Adrenal gland (tissue), 12 donors: ENCODE data around the gene GRHL3. TPM values are rescaled to one million over a fixed set of nuclear protein-coding genes. Genes with fewer than 3 reads are reported as not detected.

Experiments used
- DNase-seq, 7 donors: peaks; one replicate each; pipeline ENCODE4 v3.0.0-alpha.2; 2019 to 2020
- H3K27ac ChIP-seq, 5 donors: fragments of 200-600 bp; sonication (generic) in 4 of 5; 1 replicate in 3 of 5; 2 replicates in 2 of 5; pipeline versions ENCODE4 v1.5.1 to v1.8.0; 2016 to 2020; ENCODE audit warnings: mild to moderate bottlenecking in 1 of 5
- H3K27me3 ChIP-seq: fragments of 200-600 bp; 2 replicates; pipeline ENCODE4 v1.8.0; 2021
- H3K36me3 ChIP-seq, 2 donors: fragments of 200-600 bp; replicated peaks in 1 of 2; 1 replicate in 1 of 2; 2 replicates in 1 of 2; pipeline versions ENCODE4 v1.5.1 to v1.8.0; 2018 to 2022
- H3K4me1 ChIP-seq, 2 donors: fragments of 200-600 bp; replicated peaks in 1 of 2; 1 replicate in 1 of 2; 2 replicates in 1 of 2; pipeline versions ENCODE4 v1.5.1 to v1.8.0; 2018 to 2021
- H3K4me3 ChIP-seq, 4 donors: fragments of 200-600 bp; sonication (generic) in 3 of 4; one replicate each; pipeline ENCODE4 v1.5.1; 2016 to 2018
- H3K9me3 ChIP-seq, 3 donors: fragments of 200-600 bp; sonication (generic) in 1 of 3; replicated peaks in 1 of 3; 1 replicate in 2 of 3; 2 replicates in 1 of 3; pipeline versions ENCODE4 v1.5.1 to v1.8.0; 2016 to 2021
- POLR2A ChIP-seq, 2 donors: fragments of 450-650 bp; IDR thresholded peaks; one replicate each; pipeline ENCODE4 v1.6.1; 2017; ENCODE audit warnings: antibody characterized with exemption in 2 of 2, mild to moderate bottlenecking in 2 of 2, moderate library complexity in 1 of 2
- WGBS, 4 donors: extraction: QIAGEN DNeasy Blood & Tissue Kit in 2 of 4; methylation state at CpG; one replicate each; pipeline versions ENCODE4 v1.1.5 to v1.1.7; 2013 to 2017; 5-methylcytosine and 5-hydroxymethylcytosine counted together
- intact Hi-C, 2 donors: fragments of 100-400 bp; cut with DNase I; formaldehyde crosslinking; loops; one replicate each; pipeline versions ENCODE4 v1.14.1 to v1.15.0; 2022 to 2023
- polyA plus RNA-seq, 3 donors: library from polyadenylated mRNA; stranded (reverse); fragments of 200-250 nt in 2 of 3; fragments of 350-450 nt in 1 of 3; fragmentation: Illumina TruSeq in 1 of 3; extraction: RNeasy Lipid Tissue Mini Kit (QIAGEN cat#74804) in 1 of 3; gene quantifications; one replicate each; pipeline ENCODE4 v1.2.3, GENCODE V29; 2013 to 2014
- total RNA-seq, 9 donors: library from RNA; depleted of rRNA in 4 of 9; stranded (reverse); fragments of >200 nt in 4 of 9; fragments of 120-200 nt in 1 of 9; fragmentation: NEBNext Ultra II Directional in 1 of 9; extraction: Animal tissue kit (Norgen Biotek cat#: 25700) in 1 of 9; gene quantifications; one replicate each; pipeline versions ENCODE4 v1.1.0 to v1.2.4, GENCODE V29; 2013 to 2023
- TF ChIP-seq, protein P1 (sequence below), 6 experiments: fragments of 450-650 bp in 4 of 6; fragments of 200-600 bp in 2 of 6; sonication (generic) in 1 of 6; IDR thresholded peaks; 1 replicate in 5 of 6; 2 replicates in 1 of 6; pipeline versions ENCODE4 v1.5.1 to v1.8.0; 2016 to 2021; ENCODE audit warnings: antibody characterized with exemption in 6 of 6, mild to moderate bottlenecking in 2 of 6, moderate library complexity in 1 of 6
- donor health status: healthy with polysubstance abuse.
- donor health status: Bipolar disorder and iron deficiency.
- donor health status: DM: yes; HTN: yes; CAD: no.
- donor health status: DM: no; HTN: no; CAD: no.
- donor health status: DM: no; HTN: no; CAD: no.
- donor health status: DM: yes; HTN: yes; CAD: no.

The GRHL3 gene
- total and polyA plus RNA-seq, 12 donors: 0.10 to 0.20 (median 0.16) TPM; not detected in 8

- intact Hi-C loops: no loop called here
- Histone ChIP-seq H3K9me3 (no peaks in the 10 kb centered on the region), H3K27me3 (no peaks in the 10 kb centered on the region), H3K36me3 (no peaks in the 10 kb centered on the region), H3K27ac (no peak overlapping the region), H3K4me3 (no peak overlapping the region), H3K4me1 (no peaks in the 10 kb centered on the region)
- TF ChIP-seq, protein P1, sequence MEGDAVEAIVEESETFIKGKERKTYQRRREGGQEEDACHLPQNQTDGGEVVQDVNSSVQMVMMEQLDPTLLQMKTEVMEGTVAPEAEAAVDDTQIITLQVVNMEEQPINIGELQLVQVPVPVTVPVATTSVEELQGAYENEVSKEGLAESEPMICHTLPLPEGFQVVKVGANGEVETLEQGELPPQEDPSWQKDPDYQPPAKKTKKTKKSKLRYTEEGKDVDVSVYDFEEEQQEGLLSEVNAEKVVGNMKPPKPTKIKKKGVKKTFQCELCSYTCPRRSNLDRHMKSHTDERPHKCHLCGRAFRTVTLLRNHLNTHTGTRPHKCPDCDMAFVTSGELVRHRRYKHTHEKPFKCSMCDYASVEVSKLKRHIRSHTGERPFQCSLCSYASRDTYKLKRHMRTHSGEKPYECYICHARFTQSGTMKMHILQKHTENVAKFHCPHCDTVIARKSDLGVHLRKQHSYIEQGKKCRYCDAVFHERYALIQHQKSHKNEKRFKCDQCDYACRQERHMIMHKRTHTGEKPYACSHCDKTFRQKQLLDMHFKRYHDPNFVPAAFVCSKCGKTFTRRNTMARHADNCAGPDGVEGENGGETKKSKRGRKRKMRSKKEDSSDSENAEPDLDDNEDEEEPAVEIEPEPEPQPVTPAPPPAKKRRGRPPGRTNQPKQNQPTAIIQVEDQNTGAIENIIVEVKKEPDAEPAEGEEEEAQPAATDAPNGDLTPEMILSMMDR (IDR thresholded peaks at IDR 0.05): no peak
- no peak for TF ChIP-seq POLR2A (IDR thresholded peaks at IDR 0.05)
- DNase-seq: no peak
- 89 to 97% (median 93%) methylated on average over 3 to 4 of the region's 4 CpGs for WGBS, 4 donors
Measured at GRCh38 chr1:24353292-24353891, 34.2 kb downstream of the GRHL3 start.

DNA sequence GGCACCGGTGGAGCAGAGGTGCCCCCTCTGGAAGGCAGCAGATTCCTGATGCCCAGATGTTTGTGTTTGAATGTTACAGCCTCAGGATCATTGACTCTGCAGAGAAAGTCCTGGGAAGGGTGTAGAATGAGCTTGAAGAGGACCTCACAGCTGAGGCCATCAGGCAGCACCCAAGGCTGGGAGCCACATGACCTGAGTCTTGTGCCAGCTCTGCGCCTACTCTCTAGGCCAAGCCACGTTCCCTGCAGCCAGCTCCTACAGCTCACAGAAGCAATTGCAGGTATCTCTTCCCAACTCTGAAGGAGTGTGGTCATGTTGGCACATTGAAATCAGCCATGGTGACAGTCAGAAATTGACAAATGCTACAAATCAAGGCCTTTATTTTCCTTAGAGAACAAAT is 36.3 kb downstream of the GRHL3 start:
- DNase-seq: no peak
- 67 to 80% (median 70%) methylated on average over 3 of the region's 3 CpGs for WGBS, 4 donors
- Histone ChIP-seq H3K36me3 (no peaks in the 10 kb centered on the region), H3K27me3 (no peaks in the 10 kb centered on the region), H3K27ac (no peak overlapping the region), H3K4me3 (no peak overlapping the region), H3K9me3 (no peaks in the 10 kb centered on the region), H3K4me1 (no peaks in the 10 kb centered on the region)
- intact Hi-C loops: no loop called here
- TF ChIP-seq, protein P1 (IDR thresholded peaks at IDR 0.05): no peak
- TF ChIP-seq POLR2A (IDR thresholded peaks at IDR 0.05): no peak

- Histone ChIP-seq H3K27ac (no peak overlapping the region), H3K36me3 (no peaks in the 10 kb centered on the region), H3K4me1 (no peaks in the 10 kb centered on the region), H3K4me3 (no peak overlapping the region), H3K9me3 (no peaks in the 10 kb centered on the region), H3K27me3 (no peaks in the 10 kb centered on the region)
- 87 to 96% (median 94%) methylated on average over 6 to 7 of the region's 7 CpGs for WGBS, 4 donors
- TF ChIP-seq POLR2A (IDR thresholded peaks at IDR 0.05): no peak
- TF ChIP-seq, protein P1 (IDR thresholded peaks at IDR 0.05): no peak
- intact Hi-C loops: no loop called here
- no peak for DNase-seq
Measured at GRCh38 chr1:24357038-24357437, 37.9 kb downstream of the GRHL3 start.

GRCh38 chr1:24360681-24361080 is 41.5 kb downstream of the GRHL3 start:
- no peaks in the 10 kb centered on the region for H3K36me3 ChIP-seq
- H3K27me3 ChIP-seq: no peaks in the 10 kb centered on the region
- no peak overlapping the region for H3K27ac ChIP-seq
- H3K9me3 ChIP-seq: no peaks in the 10 kb centered on the region
- DNase-seq: no peak
- H3K4me3 ChIP-seq: no peak overlapping the region
- TF ChIP-seq POLR2A (IDR thresholded peaks at IDR 0.05): no peak
- TF ChIP-seq, protein P1 (IDR thresholded peaks at IDR 0.05): no peak
- intact Hi-C loops: no loop called here
- WGBS, 4 donors: 95 to 96% (median 96%) methylated on average over 10 of the region's 10 CpGs
- H3K4me1 ChIP-seq: peaks cover 0 to 8% of the 10 kb centered on the region in 2 donors
